Activated naive CD4-positive, alpha-beta T cell treated with anti-CD3 and anti-CD28 coated beads, Interleukin-2, amount 50 U/mL, for 24 hours (primary cell): ENCODE data around the gene ZPBP2.
"Not testable (repeated sequence)": the region's sequence is repeated elsewhere in the genome, so short reads cannot be mapped to it uniquely, and the experiment has no call there.

ENCODE experiments used
- H3K27ac Mint-ChIP-seq: one replicate; pipeline ENCODE4 v1.8.0; 2021; ENCODE audit warnings: mild to moderate bottlenecking, mixed read lengths
- H3K27me3 Mint-ChIP-seq: one replicate; pipeline ENCODE4 v1.8.0; 2021; ENCODE audit warnings: mixed read lengths
- H3K36me3 Mint-ChIP-seq: one replicate; pipeline ENCODE4 v1.8.0; 2021; ENCODE audit warnings: mixed read lengths
- H3K4me1 Mint-ChIP-seq: one replicate; pipeline ENCODE4 v1.8.0; 2021; ENCODE audit warnings: mixed read lengths
- H3K4me3 Mint-ChIP-seq: one replicate; pipeline ENCODE4 v1.8.0; 2021; ENCODE audit warnings: mild to moderate bottlenecking, mixed read lengths
- H3K9me3 Mint-ChIP-seq: one replicate; pipeline ENCODE4 v1.8.0; 2021; ENCODE audit warnings: mixed read lengths

Gene ZPBP2

DNA sequence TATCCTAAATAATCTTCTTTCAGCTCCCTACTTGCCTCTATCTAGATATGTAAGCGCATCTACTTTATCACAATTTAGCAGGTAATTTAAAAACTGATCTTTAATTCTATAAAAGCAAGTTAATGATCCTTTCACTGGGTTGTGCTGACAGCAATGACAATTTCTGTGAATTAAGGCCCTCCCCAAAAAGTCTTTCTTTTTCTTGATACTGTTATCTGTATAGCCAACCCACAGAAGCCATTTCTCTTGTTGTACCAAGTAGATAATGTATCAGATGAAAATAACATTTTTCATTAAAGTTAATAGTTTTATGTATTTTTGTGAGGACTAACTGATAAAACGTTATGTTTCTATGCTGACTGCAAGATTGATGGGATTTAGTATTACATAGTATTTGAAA is 3.8 kb downstream of the ZPBP2 start:
- Mint-ChIP-seq H3K27ac (no peak overlapping the region), H3K4me1 (peaks cover 15% of the 10 kb centered on the region), H3K36me3 (peaks cover 2% of the 10 kb centered on the region), H3K27me3 (no peaks in the 10 kb centered on the region), H3K9me3 (no peaks in the 10 kb centered on the region), H3K4me3 (no peak overlapping the region)

DNA sequence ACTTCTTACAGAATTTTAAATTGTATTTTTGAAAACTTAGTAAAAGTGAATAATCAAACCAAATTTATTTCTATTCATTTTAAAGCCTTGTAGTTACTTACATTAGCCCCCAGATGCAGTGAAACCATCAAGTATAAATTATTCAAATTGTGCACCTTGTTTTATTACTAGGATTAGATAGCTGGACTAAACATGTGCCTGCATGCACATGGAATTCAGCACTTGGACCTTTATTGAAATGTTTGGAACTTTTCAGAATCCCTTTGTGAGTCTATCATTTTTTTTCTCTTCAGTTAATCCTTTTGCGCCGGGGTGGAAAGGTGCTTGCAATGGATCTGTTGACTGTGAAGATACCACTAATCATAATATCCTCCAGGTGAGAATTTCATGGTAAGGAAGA is 4.7 kb downstream of the ZPBP2 start:
- H3K9me3 Mint-ChIP-seq = no peaks in the 10 kb centered on the region
- H3K4me3 Mint-ChIP-seq = no peak overlapping the region
- peaks cover 6% of the 10 kb centered on the region for H3K4me1 Mint-ChIP-seq
- H3K27me3 Mint-ChIP-seq = no peaks in the 10 kb centered on the region
- peaks cover 2% of the 10 kb centered on the region for H3K36me3 Mint-ChIP-seq
- H3K27ac Mint-ChIP-seq = no peak overlapping the region

DNA sequence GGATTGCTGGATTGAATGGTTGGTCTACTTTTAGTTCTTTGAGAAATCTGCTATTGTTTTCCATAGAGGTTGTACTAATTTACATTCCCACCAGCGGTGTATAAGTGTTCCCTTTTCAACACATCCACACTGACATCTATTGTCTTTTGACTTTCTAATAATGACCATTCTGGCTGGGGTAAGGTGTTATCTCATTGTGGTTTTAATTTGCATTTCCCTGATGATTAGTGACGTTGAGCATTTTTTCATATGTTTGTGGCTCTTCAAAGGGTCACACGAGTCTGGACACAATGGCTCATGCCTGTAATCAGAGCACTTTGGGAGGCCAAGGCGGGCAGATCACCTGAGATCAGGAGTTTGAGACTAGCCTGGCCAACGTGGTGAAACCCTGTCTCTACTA is 18.1 kb downstream of the ZPBP2 start:
- H3K4me1 Mint-ChIP-seq, H3K27ac Mint-ChIP-seq, H3K27me3 Mint-ChIP-seq, H3K4me3 Mint-ChIP-seq, H3K9me3 Mint-ChIP-seq, H3K36me3 Mint-ChIP-seq: not testable (repeated sequence)

DNA sequence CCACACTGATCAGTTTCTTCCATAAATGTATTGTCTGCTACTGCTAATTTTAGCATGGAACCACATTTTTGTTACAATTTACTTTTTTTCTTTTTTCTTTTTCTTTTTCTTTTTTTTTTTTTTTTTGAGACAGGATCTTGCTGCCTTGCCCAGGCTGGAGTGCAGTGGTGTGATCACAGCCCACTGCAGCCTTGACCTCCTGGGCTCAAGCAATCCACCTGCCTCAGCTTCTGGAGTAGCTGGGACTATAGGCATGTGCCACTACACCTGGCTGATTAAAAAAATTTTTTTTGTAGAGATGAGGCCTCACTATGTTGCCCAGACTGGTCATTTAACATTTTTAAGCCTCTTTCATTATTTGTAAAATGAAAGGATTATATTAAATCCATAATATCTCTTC is 19.1 kb downstream of the ZPBP2 start:
- H3K4me1 Mint-ChIP-seq = no peaks in the 10 kb centered on the region
- no peaks in the 10 kb centered on the region for H3K36me3 Mint-ChIP-seq
- no peaks in the 10 kb centered on the region for H3K9me3 Mint-ChIP-seq
- H3K27me3 Mint-ChIP-seq = peaks cover 1% of the 10 kb centered on the region
- H3K27ac Mint-ChIP-seq = no peak overlapping the region
- H3K4me3 Mint-ChIP-seq = no peak overlapping the region

DNA sequence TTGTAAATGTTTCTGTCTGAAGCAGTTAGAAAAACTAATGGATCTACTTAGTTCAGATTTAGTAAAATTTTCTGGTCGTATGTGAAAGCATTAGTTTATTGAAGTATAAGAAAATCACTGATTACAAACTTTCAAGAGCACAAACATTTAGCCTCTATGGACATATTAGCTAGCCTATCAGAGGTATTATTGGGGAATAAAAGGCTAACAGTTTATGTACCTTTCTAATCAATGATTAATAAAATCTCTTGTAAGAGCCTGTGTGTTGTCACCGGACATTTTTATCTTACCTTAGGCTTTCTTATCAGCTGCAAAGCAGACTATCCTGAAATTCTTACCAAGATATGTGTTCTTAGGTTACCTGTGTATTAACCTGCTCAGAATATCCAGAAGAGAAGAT is 21.2 kb downstream of the ZPBP2 start:
- Mint-ChIP-seq H3K27ac (no peak overlapping the region), H3K27me3 (peaks cover 1% of the 10 kb centered on the region), H3K36me3 (no peaks in the 10 kb centered on the region), H3K4me3 (no peak overlapping the region), H3K4me1 (no peaks in the 10 kb centered on the region), H3K9me3 (no peaks in the 10 kb centered on the region)

DNA sequence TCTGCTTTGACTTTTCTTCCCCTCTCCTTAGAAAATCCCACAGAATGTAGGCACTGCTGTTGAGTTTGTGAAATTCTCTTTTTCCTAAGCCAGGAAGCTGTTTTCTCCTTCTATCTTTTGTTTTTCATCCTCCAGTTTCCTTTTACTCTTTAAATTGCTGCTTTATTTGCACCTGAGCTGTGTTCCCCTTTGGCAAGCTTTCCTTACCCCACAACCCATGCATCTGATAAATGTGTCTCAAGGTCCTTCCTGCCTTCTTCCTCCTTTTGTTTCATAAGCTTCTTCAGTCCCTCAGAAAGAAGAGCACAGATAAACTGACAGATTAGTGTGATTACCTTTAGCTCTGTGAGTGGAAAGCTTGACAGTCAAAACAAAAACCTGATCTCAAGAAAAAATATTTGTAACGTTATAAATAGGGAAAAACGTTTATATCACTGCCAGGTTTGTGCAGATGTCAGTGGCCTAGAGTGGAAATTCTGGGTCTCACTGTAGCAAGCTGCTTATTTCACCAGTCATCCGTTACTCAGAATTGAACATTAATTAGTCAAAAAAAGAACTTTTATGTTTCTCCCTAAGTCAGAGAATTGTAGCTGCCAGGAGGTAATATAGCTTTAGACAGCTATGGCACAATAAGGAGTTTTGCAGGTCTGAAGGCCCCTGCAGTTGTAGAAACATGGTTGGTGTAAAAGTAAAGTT is 26.8 kb downstream of the ZPBP2 start:
- Mint-ChIP-seq H3K4me1 (peaks cover 7% of the 10 kb centered on the region), H3K36me3 (no peaks in the 10 kb centered on the region), H3K4me3 (no peak overlapping the region), H3K9me3 (no peaks in the 10 kb centered on the region), H3K27me3 (no peaks in the 10 kb centered on the region), H3K27ac (peak overlapping the region; percentile 44)

DNA sequence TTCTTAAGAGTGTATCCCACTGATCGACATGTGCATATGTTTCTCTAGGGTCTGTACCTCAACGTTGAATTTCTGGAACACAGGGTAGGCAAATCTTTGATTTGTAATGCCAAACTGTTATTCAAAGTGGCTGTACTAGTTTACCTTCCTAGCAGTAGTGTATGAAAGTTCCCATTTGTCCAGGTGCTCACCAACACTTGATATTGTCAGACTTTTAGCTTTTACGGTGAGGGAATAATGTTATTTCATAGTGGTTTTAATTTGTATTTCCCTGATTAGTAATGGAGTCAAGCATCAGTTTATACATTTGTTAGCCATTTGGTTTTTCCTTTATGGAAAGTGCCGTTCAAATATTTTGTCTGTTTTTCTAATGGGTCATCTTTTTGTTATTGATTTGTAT is 30.1 kb downstream of the ZPBP2 start:
- H3K4me1 Mint-ChIP-seq = peaks cover 9% of the 10 kb centered on the region
- H3K27ac Mint-ChIP-seq = no peak overlapping the region

DNA sequence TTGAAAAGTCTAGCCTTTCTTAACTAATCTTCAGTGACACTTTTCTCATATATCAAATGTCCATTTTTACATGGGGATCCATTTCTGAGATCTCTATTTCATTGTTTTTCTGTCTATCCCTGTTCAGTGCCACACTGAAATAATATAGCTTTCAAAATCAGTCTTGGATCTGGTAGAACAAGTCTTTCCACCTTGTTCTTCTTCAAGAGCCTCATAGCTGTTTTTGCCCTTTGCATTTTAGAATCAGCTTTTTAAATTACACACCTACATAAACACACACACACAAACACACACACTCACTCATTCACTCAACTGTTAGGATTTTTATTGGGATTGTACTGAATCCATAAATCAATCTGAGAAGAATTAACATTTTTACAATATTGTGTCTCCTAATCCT is 31.2 kb downstream of the ZPBP2 start:
- H3K9me3 Mint-ChIP-seq = no peaks in the 10 kb centered on the region

More for the DNA sequence above, 30.1 kb downstream of the ZPBP2 start:
- H3K27me3 Mint-ChIP-seq = no peaks in the 10 kb centered on the region
- no peaks in the 10 kb centered on the region for H3K36me3 Mint-ChIP-seq
- no peaks in the 10 kb centered on the region for H3K9me3 Mint-ChIP-seq
- H3K4me3 Mint-ChIP-seq = no peak overlapping the region

DNA sequence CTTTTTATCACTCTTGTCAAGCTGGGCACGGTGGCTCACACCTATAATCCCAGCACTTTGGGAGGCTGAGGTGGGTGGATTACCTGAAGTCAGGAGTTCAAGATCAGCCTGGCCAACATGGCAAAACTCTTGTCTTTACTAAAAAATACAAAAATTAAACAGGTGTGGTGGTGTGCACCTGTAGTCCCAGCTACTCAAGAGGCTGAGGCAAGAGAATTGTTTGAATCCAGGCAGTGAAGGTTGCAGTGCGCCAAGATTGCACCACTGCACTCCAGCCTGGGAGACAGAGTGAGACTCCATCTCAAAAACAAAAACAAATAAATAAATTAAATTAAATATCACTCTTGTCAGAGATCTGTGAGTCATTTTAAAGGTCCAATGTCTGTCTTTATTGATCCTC is 34.0 kb downstream of the ZPBP2 start:
- peaks cover 23% of the 10 kb centered on the region for H3K4me1 Mint-ChIP-seq
- H3K9me3 Mint-ChIP-seq, H3K27me3 Mint-ChIP-seq, H3K36me3 Mint-ChIP-seq, H3K27ac Mint-ChIP-seq, H3K4me3 Mint-ChIP-seq: not testable (repeated sequence)

More for the DNA sequence above, 31.2 kb downstream of the ZPBP2 start:
- Mint-ChIP-seq H3K4me3 (no peak overlapping the region), H3K27me3 (no peaks in the 10 kb centered on the region), H3K4me1 (peaks cover 18% of the 10 kb centered on the region), H3K27ac (no peak overlapping the region), H3K36me3 (no peaks in the 10 kb centered on the region)

DNA sequence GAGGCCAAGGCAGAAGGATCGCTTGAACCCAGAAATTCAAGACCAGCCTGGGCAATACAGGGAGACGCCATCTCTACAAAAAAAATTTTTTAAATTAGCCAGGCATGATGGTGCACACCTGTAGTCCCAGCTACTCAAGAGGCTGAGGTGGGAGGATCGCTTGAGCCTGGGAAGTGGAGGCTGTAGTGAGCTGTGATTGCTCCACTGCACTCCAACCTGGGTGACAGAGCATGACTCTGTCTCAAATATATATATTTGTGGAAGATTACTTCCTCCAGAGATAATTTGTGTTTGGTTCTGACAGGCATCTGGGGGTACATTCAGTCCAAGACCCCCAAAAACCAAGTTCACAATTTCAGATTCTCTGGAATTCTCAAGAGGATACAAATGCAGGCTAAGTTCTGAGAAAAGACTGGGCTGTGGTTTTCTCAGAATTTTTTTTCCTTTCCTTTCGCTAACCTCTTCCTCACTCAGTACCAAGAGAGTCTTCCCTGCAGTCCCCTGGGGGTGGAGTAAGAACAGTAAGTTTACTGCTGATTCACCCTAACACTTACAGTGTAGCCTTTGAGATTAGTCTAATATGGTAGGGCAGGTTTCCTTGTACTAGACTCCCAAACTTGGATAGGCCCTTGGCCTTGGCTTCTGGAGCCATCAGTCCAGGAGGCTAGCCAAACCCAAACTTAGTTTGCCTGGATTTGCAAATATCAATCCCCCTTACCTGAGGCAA is 35.3 kb downstream of the ZPBP2 start:
- Mint-ChIP-seq H3K27me3 (no peaks in the 10 kb centered on the region), H3K4me1 (peaks cover 23% of the 10 kb centered on the region), H3K27ac (peak overlapping the region; percentile 70), H3K4me3 (no peak overlapping the region), H3K9me3 (no peaks in the 10 kb centered on the region), H3K36me3 (peaks cover 2% of the 10 kb centered on the region)

DNA sequence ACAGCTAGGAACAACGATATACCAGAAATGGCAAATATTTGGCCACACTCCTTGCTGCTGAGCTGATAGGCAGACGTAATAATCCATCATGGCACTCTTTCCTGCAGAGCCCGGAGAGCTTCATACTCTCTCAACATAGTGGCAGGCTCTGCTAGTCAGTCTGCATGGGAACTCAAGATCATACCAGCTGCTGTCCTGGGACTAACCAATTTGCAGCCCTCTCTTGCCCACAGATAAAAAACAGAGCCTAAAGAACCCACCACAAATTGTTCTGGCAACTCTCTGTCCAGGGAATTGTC is 36.9 kb downstream of the ZPBP2 start:
- peaks cover 3% of the 10 kb centered on the region for H3K36me3 Mint-ChIP-seq

DNA sequence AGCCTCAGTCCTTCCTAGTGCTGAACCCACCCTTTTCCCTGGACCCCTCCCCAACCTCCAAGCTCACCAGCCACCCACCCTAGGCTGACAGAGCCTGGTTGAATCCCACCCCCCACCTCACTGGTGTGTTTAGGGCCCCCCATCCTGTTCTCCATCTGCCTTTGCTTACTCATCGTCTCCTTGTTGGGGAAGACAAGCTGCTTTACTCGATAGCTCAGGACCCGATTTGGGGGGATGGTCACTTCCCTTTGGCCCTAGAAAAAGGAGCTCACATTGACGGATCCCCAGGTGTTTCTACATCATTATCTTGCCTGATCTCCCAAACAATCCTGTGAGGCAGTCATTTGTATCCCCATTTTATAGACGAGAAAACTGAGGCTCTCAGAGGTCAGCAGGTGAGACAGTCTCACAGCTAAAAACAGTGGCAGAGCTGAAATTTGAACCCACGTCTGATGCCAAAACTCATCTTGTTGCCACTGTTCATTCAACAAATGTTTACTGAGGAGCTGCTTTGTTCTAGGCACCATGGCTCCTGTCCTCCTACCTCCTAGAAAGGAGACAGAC is 40.9 kb downstream of the ZPBP2 start:
- no peaks in the 10 kb centered on the region for H3K9me3 Mint-ChIP-seq
- H3K4me3 Mint-ChIP-seq = no peak overlapping the region
- no peak overlapping the region for H3K27ac Mint-ChIP-seq
- H3K4me1 Mint-ChIP-seq = peaks cover 13% of the 10 kb centered on the region
- H3K27me3 Mint-ChIP-seq = no peaks in the 10 kb centered on the region
- H3K36me3 Mint-ChIP-seq = peaks cover 6% of the 10 kb centered on the region

More for the DNA sequence above, 36.9 kb downstream of the ZPBP2 start:
- Mint-ChIP-seq H3K27ac (no peak overlapping the region), H3K4me3 (no peak overlapping the region), H3K27me3 (no peaks in the 10 kb centered on the region), H3K9me3 (no peaks in the 10 kb centered on the region), H3K4me1 (peaks cover 23% of the 10 kb centered on the region)

DNA sequence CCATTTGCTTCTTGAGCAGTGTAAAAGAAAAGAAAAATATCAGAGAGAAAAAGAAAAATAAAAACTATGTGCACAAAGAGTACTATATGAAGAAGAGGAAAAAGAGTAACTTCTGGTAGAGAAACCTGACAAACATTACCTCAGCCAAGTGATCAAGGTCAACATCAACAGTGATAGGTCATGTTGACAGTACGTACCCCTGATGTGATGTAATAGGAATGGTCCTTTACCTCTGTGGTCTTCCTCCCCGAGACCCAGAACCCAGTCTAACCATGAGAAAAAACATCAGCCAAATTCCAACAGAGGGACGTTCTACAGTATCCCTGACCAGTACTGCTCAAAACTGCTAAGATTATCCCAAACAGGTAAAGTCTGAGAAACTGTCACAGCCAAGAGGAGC is 46.0 kb downstream of the ZPBP2 start:
- peaks cover 12% of the 10 kb centered on the region for H3K36me3 Mint-ChIP-seq
- no peak overlapping the region for H3K27ac Mint-ChIP-seq
- no peak overlapping the region for H3K4me3 Mint-ChIP-seq
- no peaks in the 10 kb centered on the region for H3K9me3 Mint-ChIP-seq
- H3K27me3 Mint-ChIP-seq = no peaks in the 10 kb centered on the region
- peaks cover 24% of the 10 kb centered on the region for H3K4me1 Mint-ChIP-seq

DNA sequence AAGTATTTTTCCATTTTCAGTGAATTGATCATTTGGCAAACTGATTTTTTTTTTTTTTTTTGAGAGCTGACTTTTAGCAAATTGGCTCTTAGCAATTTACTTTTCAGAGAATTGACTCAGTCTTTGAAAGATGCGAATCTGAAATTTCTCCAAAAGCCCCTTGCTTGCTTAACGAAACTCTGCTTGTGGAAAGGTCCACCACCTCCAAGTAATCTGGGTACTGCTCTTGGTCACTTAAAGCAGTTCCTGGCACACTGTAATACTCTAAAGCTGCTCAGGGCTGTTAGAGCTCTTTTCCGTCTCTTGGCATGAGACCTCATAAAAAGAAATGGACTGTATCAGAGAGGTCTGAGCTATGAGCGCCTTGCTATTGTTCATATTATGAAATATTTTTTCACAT is 47.6 kb downstream of the ZPBP2 start:
- H3K27me3 Mint-ChIP-seq = no peaks in the 10 kb centered on the region
- peaks cover 10% of the 10 kb centered on the region for H3K36me3 Mint-ChIP-seq
- H3K4me3 Mint-ChIP-seq = no peak overlapping the region
- peaks cover 35% of the 10 kb centered on the region for H3K4me1 Mint-ChIP-seq
- no peak overlapping the region for H3K27ac Mint-ChIP-seq
- no peaks in the 10 kb centered on the region for H3K9me3 Mint-ChIP-seq

DNA sequence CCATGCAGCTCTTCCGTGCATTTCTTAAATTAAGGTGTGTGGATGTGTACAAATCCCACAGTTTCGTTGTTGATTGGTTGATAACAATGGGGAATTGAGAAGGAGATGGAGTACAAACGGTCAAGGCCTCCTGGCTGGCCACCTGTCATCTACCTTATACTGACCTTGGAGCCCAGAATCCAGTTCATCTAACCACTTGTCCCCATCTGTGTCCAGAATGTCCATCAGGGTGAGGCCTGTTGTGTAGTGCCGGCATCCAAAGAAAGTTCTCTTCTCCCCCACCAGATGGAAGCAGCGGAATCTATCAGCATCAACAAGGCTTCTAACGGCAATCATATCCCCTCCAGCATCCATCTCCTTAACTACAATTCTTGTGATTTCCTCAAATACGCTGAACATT is 48.9 kb downstream of the ZPBP2 start:
- Mint-ChIP-seq H3K27ac (no peak overlapping the region), H3K27me3 (no peaks in the 10 kb centered on the region), H3K4me1 (peaks cover 49% of the 10 kb centered on the region), H3K4me3 (no peak overlapping the region), H3K36me3 (peaks cover 10% of the 10 kb centered on the region), H3K9me3 (no peaks in the 10 kb centered on the region)

DNA sequence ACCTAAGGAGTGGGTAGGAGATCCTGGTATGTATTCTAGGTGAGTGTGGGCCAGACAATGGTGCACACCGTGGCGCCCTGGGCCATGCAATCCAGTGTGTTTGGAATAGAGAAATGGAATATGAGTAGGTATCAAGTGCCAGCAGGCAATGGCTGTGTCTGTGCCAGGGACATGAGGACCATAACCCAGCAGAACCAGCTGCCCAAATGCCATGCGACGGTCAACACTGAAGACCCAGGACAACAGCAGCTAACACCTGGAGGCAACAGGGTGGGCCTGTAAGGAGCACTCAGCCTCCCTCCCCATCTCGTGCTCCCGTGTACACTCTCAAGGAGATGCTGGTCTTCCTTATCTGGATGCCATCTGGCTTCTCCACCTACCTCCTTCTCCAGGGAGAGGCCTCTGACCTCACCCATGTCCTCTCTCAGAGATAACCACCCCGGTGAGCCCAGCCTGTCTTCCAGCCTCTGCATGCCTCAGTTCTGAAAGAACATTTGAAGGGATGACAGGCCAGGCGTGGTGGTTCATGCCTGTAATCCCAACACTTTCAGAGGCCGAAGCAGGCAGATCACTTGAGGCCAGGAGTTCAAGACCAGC is 51.2 kb downstream of the ZPBP2 start:
- no peaks in the 10 kb centered on the region for H3K9me3 Mint-ChIP-seq
- peaks cover 12% of the 10 kb centered on the region for H3K36me3 Mint-ChIP-seq
- H3K27me3 Mint-ChIP-seq = no peaks in the 10 kb centered on the region
- H3K4me1 Mint-ChIP-seq = peaks cover 69% of the 10 kb centered on the region
- H3K27ac Mint-ChIP-seq = peak overlapping the region; percentile 68
- no peak overlapping the region for H3K4me3 Mint-ChIP-seq
